Measurements from ENCODE around the gene KIAA0513.
A peak's percentile ranks its signal among the peaks of the same experiment; 100 is the strongest.

The KIAA0513 gene

DNA sequence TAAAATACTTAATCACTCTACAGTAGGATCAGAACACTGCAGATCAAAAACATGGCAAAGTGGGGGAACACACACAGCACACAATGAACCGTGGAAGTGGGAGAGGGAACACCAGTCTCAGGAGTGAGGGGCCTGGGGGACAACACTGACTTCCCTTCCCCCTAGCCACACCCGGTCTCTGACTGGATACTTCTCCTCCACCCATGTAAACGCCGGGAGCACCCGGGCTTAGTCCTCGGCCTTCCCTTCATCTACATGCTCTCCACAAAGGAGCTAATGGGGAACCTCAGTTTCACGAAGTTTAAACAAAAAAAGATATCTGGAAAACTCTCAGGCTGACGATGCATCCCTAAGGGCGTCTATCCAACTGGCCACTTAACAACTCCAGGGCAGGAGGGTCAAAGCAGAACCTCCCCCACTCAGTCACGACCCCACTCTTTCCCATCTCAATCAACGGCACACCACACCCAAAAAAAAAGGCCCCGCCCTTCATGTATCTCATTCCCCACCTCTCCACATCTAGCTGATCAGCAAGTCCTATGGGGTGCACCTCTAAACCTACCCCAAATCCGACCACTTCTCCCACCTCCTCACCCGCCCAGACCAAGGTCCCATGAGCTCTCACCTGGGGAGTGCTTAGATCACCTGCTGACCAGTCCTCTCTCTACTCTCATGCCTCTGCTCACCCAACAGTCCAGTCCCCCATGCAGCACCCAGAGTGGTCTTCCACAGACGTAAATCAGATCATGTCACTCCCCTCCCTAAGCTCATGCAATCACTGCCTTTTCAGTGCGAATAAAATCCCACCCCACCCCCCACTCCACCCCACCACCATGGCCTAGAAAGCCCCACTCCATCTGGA lies 23.6 kb upstream of the KIAA0513 start:
- DNase-seq = no peak

DNA sequence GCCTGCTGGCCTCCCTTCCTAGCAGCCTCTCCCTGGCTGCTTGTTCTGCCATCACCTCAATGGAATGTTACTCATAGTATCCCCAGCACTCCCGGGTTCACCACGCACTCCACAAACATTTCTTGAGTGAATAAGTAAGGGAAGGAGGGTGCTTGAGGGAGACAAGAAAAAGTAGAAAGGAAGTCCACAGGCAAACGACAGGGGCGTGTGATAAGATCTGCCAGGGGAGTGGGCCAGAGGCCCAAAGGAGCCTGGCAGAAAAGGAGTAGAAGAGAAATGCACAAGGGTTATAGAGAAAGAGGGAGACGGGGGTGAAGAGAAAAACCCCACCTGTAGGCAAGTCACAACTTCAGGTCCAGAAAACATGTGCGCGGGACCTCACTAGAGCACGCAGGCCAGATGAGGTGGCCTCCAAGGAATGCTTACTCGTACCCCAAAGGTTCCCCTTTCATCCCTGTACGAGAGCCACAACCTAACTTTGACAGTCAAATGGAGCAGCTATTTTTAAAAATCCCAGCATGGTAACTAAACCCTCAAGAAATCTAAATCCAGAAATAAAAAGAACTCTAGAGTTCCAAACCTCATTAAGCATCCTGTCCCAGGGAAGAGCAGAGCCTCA lies 22.9 kb upstream of the KIAA0513 start:
- DNase-seq = no peak

DNA sequence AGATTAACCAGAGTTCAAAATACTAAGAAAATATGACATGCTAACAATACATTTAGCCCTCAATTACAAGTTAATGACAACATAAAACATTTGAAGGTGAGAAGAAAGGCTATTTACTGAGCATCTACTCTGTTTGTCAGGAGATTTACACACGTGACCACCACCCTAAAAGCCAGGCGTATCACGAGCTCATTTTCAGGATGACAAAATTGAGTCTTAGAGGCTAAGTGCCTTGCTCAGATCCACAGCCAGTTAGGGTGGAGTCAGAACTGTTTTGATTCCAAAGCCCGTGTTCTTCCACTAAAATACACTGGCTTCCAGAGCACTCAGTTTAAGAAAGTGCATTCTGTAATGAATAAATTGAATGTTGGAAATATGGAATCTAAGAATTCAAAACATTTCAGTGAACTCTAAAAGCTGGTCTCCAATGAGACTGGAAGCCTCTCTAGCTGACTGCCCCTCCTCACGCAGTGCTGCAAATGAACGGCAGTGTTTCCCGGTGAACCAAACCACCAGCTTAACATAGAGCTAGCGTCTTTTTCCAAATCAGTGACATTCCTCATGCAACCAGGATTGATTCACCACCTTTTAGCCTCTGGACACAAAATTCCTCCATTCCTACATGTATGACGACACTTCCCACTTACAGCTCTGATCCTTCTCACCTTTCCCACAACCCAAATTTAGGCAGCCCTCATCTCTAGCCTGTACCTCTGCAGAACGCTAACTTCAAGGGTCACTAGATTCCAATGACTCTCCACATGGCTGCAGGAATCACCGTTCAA lies 22.1 kb upstream of the KIAA0513 start:
- DNase-seq = no peak

DNA sequence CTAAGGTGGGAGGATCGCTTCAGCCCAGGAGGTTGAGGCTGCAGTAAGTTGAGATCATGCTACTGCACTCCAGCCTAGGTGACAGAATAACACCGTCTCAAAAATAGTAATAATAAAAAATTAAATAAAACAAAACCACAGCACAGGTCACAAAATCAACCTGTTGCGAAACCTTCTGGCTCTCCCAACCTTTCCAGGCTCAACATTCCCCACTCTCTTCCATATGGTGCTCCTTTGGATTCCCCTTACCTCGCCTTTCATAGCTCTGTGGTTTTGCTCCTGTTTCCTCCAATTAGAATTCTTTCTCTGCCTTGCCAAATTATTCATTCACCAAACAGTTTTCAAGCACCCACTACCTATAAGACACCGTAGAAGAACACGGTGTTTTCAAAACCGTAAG lies 21.0 kb upstream of the KIAA0513 start:
- no peak for DNase-seq

DNA sequence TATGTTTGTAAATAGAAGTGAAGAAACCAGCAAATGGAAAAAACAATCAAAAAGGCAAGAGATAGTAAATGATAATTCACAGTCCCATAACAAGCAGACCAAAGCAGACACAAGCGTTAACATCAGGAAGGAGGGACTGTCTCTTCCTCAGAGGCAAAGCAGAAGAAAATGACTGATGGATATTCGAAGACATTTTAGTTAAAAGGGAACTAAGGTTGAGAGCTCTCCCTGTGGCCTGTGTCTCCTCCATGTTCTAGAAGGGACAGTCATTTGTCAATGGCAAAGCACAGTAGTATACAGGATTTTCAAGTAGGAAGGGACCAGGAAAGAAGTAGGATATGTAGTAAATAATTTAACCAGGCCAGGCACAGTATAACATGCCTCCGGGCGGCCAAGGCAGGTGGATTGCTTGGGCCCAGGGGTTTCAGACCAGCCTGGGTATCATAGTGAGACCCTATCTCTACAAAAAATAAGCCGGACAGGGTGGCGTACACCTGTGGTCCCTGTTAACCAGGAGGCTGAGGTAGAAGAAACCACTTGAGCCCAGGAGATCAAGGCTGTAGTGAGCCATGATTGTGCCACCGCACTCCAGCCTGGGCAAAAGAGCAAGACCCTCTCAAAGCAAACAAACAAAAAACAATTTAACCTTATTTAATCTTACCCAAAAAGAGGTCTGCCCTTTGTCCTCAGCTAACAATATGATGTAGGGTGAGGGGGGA lies 19.9 kb upstream of the KIAA0513 start:
- DNase-seq = no peak

DNA sequence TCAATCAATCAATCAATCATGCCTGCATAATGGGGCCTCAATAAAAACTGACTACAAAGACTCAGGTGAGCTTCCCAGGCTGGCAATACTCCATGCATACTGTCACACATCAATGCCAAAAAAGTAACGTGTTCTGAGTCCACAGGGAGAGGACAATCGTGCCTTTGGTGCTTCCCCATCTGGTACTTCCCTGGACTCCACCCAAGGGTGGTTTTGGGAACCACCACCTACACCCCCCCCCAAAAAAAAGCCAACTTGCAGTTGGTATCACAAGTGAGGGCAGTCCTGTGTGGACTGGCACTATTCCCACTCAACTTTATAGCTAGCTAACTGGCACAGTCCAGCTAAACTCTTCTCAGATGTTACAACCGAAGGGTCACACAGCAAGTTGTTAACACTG lies 19.3 kb upstream of the KIAA0513 start:
- no peak for DNase-seq

DNA sequence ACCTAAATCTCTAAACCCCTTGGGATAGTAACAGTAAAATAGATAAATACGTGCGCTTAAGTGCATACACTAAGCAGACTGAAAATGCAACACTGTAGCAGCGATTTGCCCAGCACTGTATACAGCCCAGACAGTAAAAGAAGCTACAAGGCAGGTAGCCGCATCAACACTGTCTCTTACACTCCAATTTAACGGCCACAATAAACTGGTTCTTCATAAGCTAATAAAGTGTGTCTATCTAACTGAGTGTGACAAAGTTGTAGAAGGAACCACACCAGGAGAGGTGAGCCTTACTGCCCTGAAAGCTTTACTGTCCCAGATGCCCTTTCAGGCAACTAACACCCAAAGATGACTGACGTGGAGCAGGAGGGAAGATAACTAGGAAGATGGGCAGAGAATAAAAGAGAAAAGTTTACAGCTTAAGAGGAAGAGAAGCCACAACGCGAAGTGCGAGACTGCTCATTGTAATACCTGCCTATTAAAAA lies 17.1 kb upstream of the KIAA0513 start:
- DNase-seq = no peak

DNA sequence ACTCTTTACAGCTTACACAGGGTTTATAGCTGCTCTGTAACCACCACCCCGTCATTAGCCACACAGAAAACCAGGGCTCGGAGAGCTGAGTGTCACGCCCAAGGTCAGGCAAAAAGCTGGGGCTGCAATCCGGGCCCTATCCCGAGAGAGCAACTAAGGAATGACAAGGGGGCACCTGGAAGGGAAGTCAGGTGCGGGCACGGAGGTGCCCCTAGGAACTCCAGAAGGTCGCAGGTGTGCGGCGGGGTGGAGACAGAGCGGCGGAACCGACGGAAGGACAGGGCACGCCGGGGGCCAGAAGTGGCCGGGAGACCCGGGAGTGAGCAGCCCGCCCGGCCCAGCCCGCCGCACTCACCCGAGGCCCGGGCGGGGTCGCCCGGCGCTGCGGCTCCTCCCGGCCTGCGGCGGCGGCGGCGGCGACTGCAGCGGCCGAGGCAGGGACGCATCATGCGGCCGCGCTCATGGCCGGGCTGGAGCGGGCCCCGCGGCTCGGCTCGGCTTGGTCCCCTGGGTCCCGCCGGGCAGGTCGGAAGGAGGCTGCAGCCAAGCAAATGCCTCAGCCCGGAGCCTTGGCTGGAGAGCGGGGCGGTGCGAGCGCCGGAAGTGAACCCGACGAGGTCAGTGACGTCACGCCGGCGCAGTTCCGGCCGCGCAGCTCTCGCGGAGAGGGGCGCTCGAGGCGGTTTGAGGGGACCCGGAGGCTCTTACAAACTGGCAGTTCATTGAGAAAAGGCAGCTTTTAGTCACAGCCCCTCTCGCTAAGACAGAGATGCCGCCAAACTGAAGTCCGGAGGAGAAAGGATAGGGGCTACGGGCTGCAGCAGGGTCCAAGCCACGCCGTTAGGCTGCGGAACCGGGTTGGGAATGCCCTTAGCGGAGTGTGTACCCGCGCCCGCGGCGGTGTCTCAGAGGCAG lies 16.4 kb upstream of the KIAA0513 start, which contains the start of gene ZDHHC7:
Gene ZDHHC7, minus strand, starts transcription at position 605 of the 915 bp plus-strand sequence. CDS start 20,917 bp downstream, outside the sequence.
- DNase-seq = peak in 57 of 58 donors; percentile 38 to 89 (median 79)

DNA sequence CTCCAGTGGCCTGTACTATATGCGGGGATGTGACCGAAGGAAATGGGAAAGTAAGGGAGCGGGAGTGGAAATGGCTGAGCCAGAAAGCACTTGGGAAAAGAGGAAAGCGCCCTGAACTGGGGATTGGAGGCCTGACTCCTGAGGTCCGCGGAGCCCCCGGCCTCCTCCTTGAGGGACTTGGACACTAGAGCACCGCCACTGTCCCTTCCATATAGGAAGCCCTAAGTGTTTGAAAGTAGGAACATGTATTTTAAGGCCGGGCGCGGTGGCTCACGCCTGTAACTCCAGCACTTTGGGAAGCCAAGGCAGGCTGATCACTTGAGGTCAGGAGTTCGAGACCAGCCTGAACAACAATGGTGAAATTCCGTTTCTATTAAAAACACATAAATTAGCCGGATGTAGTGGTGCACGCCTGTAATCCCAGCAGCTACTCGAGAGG lies 15.7 kb upstream of the KIAA0513 start:
- DNase-seq = no peak

DNA sequence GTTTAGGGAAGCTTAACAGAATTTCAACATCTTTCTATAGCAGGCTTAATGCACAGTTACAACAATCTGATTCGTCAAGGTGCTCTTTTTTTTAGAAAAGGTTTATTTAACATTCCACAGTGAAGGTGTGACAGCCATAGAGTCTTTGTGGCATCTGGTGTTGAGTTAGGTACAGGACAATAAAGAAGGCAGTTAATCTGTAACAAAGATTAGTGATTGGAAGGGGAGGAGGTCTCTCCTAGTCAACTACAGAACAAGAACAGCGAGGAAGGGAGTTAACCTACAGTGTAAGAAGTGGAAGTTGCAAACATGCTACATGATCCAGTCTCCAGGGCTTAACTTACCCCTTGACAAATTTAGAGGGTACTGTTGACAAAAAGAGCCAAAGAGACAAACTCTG lies 13.3 kb upstream of the KIAA0513 start:
- DNase-seq = no peak

DNA sequence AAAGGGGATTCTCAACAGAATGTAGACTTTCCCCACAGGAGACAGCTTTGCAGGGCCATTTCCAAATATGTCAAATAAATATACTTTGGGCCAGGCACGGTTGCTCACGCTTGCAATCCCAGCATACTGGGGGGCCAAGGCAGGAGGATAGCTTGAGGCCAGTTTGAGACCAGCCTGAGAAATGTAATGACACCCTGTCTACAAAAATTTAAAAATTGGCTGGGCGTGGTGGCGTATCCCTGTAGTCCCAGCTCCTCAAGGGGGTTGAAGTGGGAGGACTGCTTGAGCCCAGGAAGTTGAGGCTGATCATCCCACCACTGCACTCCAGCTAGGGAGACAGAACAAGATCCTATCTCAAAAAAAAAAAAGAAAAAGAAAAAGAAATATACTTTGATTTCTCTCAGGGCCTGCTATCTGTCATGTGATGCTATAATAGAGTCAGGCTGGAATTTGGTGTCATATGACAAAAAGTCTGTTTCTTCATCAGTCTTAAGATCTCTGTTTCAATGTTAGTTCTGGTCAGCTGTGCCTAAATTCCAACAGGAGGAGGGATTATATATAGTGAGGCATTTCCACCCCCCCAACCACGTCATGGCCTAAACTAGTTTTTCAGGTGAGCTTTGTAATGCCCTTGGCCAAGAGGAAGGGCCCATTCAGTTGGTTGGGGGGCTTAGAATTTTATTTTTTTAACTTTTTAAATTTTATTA lies 12.0 kb upstream of the KIAA0513 start:
- no peak for DNase-seq

DNA sequence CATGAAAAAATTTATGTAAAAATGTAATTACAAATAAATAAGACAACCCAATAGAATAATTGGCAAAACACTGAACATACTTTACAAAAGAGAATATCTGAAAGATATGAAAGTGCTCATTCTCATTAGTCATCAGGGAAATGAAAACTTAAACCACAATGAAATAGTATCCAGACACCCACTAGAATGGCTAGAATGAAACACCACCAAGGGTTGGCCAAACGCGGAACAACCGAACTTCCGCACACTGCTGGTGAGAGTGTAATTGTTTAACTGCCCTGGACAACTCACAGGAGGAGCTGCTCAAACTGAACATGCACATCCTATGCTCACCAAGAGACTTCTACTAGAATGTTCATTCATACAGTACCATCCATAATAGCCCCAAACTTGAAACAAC lies 10.4 kb upstream of the KIAA0513 start:
- DNase-seq = no peak

DNA sequence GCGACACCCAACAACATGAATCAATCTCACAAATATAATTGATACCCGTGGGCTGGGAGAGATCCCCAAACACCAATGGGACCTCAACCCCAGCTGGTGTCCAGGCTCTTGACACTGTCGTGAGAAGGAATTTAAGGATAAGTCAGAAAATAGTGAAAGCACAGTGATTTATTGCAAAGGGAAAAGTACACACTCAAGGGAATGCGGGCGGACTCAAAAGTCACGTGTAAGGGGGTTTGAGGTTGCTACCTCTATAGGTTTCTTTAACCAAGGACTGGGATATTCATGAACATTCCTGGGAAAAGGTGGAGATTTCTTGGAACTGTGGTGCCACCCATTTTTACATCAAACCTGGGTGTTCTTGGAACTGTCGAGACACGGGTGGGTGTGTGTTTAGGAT lies 10.0 kb upstream of the KIAA0513 start:
- no peak for DNase-seq

DNA sequence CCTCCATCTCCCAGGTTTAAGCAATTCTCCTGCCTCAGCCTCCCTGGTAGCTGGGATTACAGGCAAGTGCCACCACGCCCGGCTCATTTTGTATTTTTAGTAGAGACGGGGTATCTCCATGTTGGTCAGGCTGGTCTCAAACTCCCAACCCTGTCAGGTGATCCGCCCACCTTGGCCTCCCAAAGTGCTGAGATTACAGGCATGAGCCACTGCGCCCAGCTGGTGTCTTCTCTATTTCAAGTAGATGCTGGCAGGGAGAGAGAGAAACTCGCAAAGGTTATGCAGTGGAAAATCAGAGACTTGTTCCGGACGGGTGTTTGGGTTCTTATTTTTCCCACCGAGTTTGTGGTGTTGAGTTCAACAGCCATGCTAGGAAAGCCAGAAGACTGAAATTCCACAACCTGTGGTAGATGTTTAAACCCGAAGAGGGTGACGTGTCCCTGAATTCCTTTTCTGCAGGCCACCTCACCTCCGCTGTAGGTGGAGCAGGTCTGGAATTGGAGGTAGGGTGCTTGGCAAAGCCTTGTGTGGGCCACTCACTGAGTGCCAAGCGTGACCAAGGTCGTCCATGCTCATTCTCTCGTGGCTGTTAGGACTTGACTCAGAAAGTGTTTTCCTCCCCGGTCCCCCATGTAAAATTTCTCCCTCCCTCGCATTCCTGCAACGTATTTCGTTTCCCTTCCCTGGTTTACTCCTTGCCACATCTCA lies 8.9 kb upstream of the KIAA0513 start:
- no peak for DNase-seq

DNA sequence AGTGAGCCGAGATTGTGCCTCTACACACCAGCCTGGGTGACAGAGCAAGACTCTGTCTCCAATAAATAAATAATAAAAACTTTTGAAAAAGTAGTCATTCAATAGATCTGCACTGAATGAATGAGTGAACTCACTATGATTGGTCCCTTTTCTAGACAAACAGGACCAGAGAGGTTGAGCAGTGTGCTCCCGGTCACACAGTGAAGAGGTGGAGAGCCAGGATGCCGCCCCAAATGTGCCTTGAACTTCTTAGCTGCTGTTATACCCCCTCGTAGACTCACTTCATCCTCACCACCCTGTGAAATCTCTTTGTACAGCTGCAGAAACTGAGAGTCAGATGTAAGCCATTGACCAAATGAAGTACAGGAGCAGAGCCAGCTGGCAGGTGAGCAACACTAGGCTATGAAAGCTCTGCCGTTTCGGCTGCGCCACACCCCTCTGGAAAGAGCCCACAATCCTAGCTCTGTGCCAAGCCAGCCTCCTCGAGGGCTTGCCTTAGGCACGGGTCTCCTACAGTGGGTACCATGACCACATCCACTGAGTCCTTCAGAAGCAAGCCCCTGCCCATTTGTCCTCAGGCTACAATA lies 7.8 kb upstream of the KIAA0513 start:
- DNase-seq = no peak

DNA sequence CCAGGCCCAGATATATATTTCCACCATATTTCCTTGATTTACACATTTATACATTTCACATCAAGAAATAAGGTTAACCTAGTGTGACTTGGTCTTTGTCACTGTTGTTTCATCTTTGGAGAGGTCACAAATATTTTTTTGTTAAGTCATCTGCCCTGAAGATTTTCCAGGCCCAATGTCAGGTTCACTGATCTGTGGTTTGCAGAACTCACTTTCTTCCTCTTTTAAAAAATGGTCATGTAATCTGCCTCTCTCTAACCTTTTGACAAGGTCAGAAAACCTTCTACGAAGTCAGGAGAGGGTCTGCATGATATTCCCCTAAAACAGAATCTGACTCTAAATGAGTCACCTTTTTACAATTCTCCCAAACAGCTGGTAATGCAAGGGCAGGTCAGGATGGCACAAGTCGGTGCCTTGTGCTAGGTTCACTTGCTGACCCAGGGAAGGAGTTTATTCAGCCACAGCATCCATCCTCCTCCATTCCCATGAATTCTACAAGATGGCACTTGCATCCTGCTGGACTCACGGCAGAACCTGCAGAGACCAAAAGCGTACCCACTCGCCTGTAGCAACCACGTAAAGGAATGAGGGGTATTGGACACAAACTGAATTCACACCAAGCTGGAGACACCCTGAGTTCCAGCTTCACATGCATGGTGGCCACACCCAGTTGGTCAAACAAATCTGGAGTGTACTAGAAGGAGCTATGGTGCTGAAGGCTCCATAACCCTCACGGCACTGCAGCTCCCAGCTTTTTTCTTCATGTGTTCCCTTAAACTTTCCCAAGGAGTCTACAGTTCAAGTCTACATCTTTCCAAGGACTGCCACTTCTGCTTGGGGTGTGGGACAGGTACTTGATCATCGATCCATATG lies 1.6 kb upstream of the KIAA0513 start:
- DNase-seq = no peak

DNA sequence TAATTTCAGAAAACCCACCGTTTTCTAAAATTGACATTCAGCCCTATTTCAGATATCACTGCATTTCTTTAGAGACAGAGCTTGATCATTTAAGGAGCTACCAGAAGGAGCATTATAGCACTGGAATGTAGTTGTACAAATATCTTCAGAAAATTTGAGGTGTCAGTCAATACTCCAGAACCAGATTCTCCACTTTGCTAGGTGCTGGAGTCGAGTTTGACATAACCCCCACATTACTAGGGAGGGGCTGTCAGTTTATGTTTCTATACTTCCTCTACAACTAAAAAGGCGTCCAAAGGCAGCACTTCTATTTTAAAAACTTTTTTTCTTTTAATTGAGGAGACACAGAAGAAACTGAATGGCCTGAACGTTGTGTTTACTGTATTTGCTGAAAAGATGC lies 892 bp upstream of the KIAA0513 start:
- no peak for DNase-seq

Measured in anterior cingulate cortex (tissue), 58 donors.